ENCODE measurements around the gene COL24A1. TPM values are rescaled to one million over a fixed set of nuclear protein-coding genes. Genes with fewer than 3 reads are reported as not detected.

The COL24A1 gene
- total RNA-seq, 1 donor from 2014 or later, result not detected

DNA sequence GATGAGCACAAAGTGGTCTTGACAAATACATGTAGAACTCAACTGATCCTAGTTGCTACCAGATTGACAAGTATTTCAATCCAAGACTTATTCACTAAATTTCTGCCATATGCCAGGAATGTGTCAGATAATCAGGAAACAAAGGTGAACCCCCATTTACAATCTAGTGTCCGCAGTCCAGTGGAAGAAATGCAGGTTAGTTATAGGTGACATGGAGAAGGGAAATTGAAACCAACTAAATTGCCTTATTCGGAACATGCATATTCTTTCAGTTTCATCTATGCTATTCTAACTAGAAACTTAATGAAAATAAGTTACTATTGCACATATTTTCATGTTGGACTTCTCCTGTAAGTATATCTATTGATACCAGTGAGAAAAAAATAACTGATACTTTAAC is 209.4 kb downstream of the COL24A1 start:
- Mint-ChIP-seq H3K9me3 (no peaks in the 10 kb centered on the region), H3K4me3 (no peak overlapping the region), H3K27ac (no peak overlapping the region), H3K36me3 (ENCODE audit: low read depth) (no peaks in the 10 kb centered on the region), H3K27me3 (no peaks in the 10 kb centered on the region), H3K4me1 (no peaks in the 10 kb centered on the region)
- DNase-seq, result no peak
- ChIA-PET CTCF (no interaction called here), POLR2A (no interaction called here)
- TF ChIP-seq, protein P1, sequence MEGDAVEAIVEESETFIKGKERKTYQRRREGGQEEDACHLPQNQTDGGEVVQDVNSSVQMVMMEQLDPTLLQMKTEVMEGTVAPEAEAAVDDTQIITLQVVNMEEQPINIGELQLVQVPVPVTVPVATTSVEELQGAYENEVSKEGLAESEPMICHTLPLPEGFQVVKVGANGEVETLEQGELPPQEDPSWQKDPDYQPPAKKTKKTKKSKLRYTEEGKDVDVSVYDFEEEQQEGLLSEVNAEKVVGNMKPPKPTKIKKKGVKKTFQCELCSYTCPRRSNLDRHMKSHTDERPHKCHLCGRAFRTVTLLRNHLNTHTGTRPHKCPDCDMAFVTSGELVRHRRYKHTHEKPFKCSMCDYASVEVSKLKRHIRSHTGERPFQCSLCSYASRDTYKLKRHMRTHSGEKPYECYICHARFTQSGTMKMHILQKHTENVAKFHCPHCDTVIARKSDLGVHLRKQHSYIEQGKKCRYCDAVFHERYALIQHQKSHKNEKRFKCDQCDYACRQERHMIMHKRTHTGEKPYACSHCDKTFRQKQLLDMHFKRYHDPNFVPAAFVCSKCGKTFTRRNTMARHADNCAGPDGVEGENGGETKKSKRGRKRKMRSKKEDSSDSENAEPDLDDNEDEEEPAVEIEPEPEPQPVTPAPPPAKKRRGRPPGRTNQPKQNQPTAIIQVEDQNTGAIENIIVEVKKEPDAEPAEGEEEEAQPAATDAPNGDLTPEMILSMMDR (IDR thresholded peaks at IDR 0.05), result no peak
- intact Hi-C loops (cut with micrococcal nuclease), result no loop called here
- ATAC-seq (ENCODE audit: low read depth), result no peak

DNA sequence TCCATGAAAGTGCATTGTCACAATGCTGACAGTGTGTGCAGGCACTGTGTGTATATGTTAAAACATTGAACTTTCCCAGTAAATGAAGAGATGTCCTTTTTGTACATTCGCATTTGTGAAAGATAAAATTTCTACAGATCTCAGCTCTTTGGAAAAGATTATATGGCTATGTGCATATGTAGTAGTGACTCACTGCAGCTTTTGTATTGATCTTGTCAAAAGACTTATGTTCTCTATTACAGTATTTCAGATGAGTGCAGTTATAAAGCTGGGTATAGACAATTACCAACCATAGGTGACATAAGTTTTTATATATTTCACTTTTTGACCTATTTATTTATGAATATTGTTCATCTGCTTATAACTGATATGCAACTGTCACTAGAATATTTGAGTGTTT is 212.6 kb downstream of the COL24A1 start:
- no peaks in the 10 kb centered on the region for H3K4me1 Mint-ChIP-seq
- no peak for DNase-seq
- POLR2A ChIA-PET, result no interaction called here
- H3K27me3 Mint-ChIP-seq, result no peaks in the 10 kb centered on the region
- no peaks in the 10 kb centered on the region for H3K36me3 Mint-ChIP-seq (ENCODE audit: low read depth)
- intact Hi-C loops (cut with micrococcal nuclease), result no loop called here
- H3K27ac Mint-ChIP-seq, result no peak overlapping the region
- TF ChIP-seq, protein P1 (IDR thresholded peaks at IDR 0.05), result no peak
- no peak overlapping the region for H3K4me3 Mint-ChIP-seq
- no peaks in the 10 kb centered on the region for H3K9me3 Mint-ChIP-seq
- ATAC-seq (ENCODE audit: low read depth), result no peak
- CTCF ChIA-PET, result no interaction called here

DNA sequence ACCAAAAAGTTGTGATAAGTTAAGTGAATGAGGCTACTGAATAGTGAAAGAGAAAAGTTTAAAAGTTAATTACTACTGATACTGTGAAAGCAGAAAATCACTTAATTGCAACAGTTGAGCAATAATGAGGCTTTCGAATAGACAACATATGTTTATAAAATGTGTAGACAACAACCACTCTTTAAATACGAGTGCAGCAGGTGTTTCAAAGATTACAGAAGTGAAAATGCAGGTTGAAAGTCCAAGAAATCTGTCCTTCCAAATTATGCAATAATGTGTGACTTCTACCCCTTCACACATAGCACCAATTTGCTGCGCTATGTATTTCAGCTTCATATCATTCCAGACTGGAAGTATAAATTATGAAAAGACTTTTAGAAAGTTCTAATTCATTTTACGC is 213.0 kb downstream of the COL24A1 start:
- no peaks in the 10 kb centered on the region for H3K27me3 Mint-ChIP-seq
- no peaks in the 10 kb centered on the region for H3K36me3 Mint-ChIP-seq (ENCODE audit: low read depth)
- intact Hi-C loops (cut with micrococcal nuclease), result no loop called here
- POLR2A ChIA-PET, result no interaction called here
- H3K4me1 Mint-ChIP-seq, result no peaks in the 10 kb centered on the region
- no peak overlapping the region for H3K4me3 Mint-ChIP-seq
- DNase-seq, result no peak
- no peak overlapping the region for H3K27ac Mint-ChIP-seq
- CTCF ChIA-PET, result no interaction called here
- H3K9me3 Mint-ChIP-seq, result no peaks in the 10 kb centered on the region
- TF ChIP-seq, protein P1 (IDR thresholded peaks at IDR 0.05), result no peak
- ATAC-seq (ENCODE audit: low read depth), result no peak

DNA sequence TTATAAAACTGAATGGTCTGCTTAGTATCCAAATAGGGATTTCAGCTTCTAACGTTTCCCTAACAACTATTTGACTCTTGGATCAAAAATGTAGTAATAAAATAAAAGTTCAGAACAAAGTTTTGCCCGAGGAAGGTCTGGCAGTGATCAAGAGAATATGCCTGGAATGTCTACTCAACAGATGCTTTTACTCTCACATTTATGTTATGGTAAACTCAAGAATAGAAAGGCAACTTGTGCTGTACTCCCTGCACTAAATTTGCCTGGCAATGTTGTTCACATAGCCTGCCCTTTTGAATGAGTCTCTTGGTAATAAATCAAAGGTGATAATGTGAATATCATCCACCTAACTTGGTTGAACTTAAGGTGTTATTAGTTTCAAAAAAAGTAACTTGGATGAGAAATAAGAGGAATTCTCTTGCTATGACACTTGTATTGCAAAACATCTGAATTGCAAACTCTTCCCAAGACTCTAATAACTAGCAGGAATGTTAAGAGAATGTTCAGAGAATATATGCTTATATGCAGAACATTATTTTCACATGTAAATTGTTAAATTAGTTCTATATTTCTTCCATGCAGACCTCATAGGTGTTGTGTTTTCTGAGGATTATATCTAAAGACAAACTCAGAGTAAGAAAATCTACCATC is 215.8 kb downstream of the COL24A1 start:
- ChIA-PET POLR2A (no interaction called here), CTCF (no interaction called here)
- H3K27me3 Mint-ChIP-seq, result no peaks in the 10 kb centered on the region
- H3K9me3 Mint-ChIP-seq, result no peaks in the 10 kb centered on the region
- no peaks in the 10 kb centered on the region for H3K36me3 Mint-ChIP-seq (ENCODE audit: low read depth)
- H3K4me3 Mint-ChIP-seq, result no peak overlapping the region
- TF ChIP-seq, protein P1 (IDR thresholded peaks at IDR 0.05), result no peak
- ATAC-seq (ENCODE audit: low read depth), result no peak
- no peak overlapping the region for H3K27ac Mint-ChIP-seq
- intact Hi-C loops (cut with micrococcal nuclease), result no loop called here
- DNase-seq, result no peak
- H3K4me1 Mint-ChIP-seq, result no peaks in the 10 kb centered on the region

DNA sequence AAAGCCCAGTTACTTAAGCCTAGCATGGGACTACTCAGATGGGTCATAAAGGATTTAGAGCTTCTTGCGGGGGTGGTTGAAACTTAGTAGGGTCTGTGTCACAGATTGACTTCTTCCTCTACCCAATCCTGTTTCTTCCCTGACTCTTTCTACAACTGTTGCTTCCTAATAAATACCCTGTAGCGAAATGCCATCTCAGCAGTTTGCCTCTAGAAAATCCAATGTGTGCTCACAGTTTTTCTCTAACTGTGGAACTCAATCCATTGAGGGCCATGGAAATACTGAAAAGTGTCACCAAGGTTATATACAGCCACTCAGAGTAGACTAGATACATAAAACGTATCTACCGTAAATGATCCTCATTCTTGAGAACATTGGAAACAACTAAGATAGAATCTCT is 217.7 kb downstream of the COL24A1 start:
- intact Hi-C loops (cut with micrococcal nuclease), result no loop called here

More for the DNA sequence above, 217.7 kb downstream of the COL24A1 start:
- H3K4me1 Mint-ChIP-seq, result no peaks in the 10 kb centered on the region
- no peaks in the 10 kb centered on the region for H3K9me3 Mint-ChIP-seq
- TF ChIP-seq, protein P1 (IDR thresholded peaks at IDR 0.05), result no peak
- ATAC-seq (ENCODE audit: low read depth) (no peak), DNase-seq (no peak)
- CTCF ChIA-PET, result no interaction called here
- POLR2A ChIA-PET, result no interaction called here
- H3K27me3 Mint-ChIP-seq, result no peaks in the 10 kb centered on the region
- H3K27ac Mint-ChIP-seq, result no peak overlapping the region
- H3K36me3 Mint-ChIP-seq (ENCODE audit: low read depth), result no peaks in the 10 kb centered on the region
- H3K4me3 Mint-ChIP-seq, result no peak overlapping the region
